ENCODE measurements around the gene KRT84.

DNA sequence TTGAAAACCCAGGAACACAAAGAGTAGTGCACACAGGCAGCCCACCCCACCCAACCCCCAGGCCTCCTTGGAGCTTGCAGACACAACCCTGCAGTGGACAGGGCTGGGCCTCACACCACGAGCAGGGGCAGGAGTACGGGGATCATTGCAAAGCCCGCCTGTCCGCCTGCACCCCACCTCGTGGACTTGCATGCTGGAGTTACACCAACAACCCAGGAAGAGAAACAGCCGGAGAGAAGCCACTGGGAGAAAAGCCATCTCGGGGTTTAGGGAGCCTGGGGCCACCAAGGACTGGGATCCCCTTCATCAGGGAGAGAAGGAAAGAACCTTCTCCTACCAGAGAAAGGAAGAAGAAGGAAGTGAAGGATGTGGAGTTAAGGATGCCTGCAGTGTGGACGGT is 8.2 kb downstream of the KRT84 start:
- TF ChIP-seq, protein P1, sequence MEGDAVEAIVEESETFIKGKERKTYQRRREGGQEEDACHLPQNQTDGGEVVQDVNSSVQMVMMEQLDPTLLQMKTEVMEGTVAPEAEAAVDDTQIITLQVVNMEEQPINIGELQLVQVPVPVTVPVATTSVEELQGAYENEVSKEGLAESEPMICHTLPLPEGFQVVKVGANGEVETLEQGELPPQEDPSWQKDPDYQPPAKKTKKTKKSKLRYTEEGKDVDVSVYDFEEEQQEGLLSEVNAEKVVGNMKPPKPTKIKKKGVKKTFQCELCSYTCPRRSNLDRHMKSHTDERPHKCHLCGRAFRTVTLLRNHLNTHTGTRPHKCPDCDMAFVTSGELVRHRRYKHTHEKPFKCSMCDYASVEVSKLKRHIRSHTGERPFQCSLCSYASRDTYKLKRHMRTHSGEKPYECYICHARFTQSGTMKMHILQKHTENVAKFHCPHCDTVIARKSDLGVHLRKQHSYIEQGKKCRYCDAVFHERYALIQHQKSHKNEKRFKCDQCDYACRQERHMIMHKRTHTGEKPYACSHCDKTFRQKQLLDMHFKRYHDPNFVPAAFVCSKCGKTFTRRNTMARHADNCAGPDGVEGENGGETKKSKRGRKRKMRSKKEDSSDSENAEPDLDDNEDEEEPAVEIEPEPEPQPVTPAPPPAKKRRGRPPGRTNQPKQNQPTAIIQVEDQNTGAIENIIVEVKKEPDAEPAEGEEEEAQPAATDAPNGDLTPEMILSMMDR (conservative IDR thresholded peaks at IDR 0.05; ENCODE audit: low read length): no peak
- TF ChIP-seq EZH2phosphoT487 (IDR thresholded peaks at IDR 0.05; ENCODE audit: borderline replicate concordance): no peak
